Stimulated activated CD4-positive, alpha-beta T cell treated with anti-CD3 and anti-CD28 coated beads, Interleukin-1b, Interleukin-23, amount 100 ng/mL, for 48 hours (primary cell): ENCODE data around the gene SCNN1B.
"Not testable (repeated sequence)": the region's sequence is repeated elsewhere in the genome, so short reads cannot be mapped to it uniquely, and the experiment has no call there.

Experiments used
- DNase-seq: peaks from one replicate; pipeline ENCODE4 v3.0.0-alpha.2; 2020

Gene SCNN1B

DNA sequence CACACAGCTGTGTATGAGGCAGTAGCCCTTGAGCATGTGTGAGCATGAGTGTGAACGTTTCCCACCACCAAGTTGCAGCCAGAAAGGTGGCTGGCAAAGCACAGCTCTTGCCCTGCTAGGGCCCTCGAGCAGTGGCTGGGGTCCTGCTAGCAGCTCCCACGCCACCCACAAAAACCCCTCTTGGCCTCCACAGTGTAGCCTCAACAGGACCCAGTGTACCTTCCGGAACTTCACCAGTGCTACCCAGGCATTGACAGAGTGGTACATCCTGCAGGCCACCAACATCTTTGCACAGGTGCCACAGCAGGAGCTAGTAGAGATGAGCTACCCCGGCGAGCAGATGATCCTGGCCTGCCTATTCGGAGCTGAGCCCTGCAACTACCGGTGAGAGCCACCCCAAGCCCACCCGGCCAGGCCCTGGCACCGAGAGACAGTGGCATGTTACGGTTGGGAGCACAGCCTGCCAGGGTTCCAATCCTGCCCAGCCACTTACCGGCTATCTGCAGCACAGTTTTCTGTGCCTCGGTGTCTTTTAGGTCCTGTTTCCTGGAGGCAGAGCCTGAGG, 53.1 kb downstream of the SCNN1B start:
- no peak for DNase-seq

DNA sequence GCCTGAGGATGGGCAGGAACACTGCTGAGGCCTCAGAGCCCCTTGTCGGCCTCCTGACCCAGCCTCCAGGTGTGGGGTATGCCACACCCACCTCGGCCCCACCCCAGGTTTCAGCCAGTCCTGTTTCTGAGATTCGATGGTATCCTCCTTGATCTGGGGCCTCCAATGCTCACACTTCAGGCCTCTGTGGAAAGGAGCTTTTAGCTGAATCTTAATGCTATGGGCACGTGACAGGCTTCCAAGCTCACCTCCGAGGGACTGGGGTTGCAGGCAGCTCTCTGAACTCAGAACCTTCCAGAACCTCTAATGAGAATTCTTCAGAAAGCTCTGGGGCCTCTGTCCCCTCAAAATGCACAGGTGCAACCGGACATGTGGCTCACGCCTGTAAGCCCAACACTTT, 54.8 kb downstream of the SCNN1B start:
- DNase-seq = no peak

DNA sequence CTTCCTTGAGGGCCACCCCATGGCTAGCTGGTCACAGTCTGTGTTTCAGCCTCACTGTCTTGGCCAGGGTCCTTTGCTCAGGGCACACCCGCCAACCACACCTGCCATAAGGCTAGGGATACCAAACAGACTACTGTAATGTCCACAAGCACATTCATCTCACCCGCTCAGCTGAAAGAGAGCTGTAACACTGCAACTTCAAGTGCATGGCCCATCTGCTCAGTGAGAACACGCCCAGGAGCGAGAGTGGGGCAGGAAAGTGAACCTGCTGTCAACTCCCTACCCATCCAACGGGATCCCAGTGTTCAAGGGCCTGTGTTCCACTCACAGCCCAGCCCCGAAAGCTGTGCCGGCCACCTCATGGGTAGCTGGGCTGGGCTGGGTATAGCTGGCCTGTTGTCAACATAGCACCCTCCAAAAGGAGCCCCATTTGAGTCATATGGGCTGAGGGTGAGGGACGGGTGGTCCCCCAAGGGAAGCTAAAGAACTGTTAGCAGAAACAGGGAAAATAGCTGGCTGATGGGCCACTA, 55.7 kb downstream of the SCNN1B start:
- no peak for DNase-seq

- no peak for DNase-seq
These were observed 57.1 kb downstream of the SCNN1B start for GRCh38 chr16:23359092-23359760.

- no peak for DNase-seq
These were observed 60.6 kb downstream of the SCNN1B start for GRCh38 chr16:23362460-23363317.

GRCh38 chr16:23365602-23366240, 63.6 kb downstream of the SCNN1B start:
- no peak for DNase-seq

DNA sequence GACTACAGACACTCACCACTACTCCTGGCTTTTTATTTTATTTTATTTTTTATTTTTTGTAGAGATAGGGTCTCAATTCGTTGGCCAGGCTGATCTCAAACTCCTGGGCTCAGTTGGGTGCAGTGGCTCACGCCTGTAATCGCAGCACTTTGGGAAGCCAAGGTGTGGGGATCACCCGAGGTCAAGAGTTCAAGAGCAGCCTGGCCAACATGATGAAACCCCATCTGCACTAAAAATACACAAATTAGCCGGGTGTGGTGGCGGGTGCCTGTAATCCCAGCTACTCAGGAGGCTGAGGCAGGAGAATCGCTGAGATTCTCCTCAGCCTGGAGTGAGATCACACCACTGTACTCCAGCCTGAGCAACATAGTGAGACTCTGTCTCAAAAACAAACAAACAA, 64.2 kb downstream of the SCNN1B start:
- not testable (repeated sequence) for DNase-seq

DNA sequence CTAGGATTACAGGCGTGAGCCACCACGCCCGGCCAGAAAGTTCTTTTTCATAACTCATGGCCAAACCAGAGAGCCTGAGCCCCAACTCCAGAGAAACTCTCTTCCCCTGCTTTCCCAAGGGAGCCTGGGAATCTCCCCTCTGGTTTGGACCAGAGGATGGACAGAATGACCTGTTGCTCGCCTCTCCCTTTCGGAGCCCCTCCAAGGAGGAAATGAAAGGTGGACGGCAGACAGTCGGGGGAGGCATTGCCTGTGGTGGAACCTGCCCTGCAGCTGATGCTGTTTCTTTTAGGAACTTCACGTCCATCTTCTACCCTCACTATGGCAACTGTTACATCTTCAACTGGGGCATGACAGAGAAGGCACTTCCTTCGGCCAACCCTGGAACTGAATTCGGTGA, 65.5 kb downstream of the SCNN1B start:
- DNase-seq = no peak

DNA sequence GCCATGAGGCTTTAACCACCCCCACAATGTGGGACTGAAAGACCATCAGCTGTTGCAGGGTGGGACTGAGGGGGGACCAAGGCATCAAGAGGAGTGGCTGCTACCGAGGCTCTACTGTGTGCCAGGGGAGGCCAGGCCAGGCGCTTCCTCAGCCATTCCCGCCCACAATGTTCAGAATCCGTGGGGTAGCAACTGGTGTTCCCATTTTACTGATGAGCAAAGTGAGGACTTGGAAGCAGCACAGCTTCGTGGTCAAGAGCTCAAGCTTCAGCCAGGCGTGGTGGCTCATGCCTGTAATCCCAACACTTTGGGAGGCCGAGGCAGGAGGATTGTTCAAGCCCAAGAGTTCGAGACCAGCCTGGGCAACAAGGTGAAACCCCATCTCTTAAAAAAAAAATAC, 65.9 kb downstream of the SCNN1B start:
- DNase-seq = no peak

DNA sequence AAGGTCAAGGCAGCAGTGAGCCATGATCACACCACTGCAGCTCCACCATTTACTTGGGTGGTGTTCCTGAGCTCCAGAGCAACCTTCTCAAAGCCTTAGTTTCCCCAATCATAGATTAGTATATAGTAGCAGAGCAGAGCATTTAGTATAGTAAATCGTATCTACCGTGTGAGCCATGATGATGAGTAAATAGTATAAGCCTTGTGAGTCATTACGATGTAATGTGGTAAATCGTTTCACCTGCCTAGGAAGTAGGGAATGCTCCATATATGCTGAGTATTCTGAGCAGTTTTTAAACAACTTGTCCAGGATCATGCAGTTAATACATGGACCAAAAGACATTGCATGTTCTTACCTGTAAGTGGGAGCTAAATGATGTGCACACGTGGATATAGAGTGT, 66.4 kb downstream of the SCNN1B start:
- no peak for DNase-seq

DNA sequence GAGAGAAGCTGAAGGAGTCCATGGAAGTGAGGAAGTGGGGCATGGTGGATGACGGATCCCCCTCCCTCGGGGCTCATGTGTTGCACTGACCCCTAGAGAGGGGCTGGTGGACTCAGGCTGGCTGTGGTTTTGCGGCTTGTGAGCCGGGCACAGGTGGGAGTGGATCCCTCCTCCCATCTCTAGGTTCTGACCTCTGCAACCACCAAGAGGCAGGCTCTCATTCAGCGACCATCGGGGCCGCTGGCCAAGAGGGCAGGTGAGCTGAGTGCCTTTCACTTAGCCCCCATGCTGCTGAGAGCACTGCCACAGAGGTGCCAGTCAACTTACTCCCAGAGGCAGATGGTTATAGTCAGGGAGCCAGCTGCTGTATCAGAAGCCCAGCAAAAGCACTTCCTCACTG, 67.3 kb downstream of the SCNN1B start:
- DNase-seq = no peak

GRCh38 chr16:23371368-23371767, 69.3 kb downstream of the SCNN1B start:
- no peak for DNase-seq

DNA sequence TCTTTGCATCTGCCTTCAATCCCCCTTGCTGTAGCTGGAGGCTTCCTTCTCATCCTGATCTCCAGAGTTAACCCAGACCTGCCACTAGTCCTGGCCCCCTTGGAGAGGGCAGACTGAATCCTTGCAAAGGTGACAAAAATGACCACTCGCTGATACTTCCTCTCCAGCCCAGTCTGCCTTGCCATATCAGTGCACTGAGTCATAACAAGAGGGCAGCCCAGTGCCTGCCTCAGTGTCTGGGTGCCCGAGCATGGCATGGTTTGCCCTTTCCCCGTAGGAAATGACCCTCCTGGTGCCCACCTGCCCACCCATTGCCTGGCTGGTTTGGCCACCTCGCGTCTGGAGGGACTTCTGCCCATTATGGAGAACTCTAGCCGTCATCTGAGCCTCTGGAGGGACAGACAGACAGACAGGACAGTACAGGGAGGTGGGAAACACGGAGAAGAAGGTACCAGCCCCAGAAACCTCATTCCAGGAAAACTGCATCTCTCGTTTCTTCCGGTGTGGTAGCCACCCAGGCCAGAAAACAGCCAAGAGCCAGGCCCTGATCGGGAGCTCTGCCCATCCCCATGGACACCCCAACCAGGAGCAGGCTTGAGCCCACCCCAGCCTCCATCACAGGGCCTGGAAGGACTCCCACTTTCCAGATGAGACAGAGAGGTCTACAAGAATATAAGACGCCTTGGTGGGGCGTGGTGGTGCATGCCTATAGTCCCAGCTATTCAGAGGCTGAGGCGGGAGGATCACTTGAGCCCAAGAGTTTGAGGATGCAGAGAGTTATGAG, 71.5 kb downstream of the SCNN1B start:
- DNase-seq = no peak

- DNase-seq = no peak
These were observed 72.8 kb downstream of the SCNN1B start for GRCh38 chr16:23374721-23375510.

- no peak for DNase-seq
These were observed 73.5 kb downstream of the SCNN1B start for GRCh38 chr16:23375643-23376042.

- no peak for DNase-seq
These were observed 75.2 kb downstream of the SCNN1B start for GRCh38 chr16:23377071-23377931.

GRCh38 chr16:23378256-23378655, 76.2 kb downstream of the SCNN1B start:
- no peak for DNase-seq

DNA sequence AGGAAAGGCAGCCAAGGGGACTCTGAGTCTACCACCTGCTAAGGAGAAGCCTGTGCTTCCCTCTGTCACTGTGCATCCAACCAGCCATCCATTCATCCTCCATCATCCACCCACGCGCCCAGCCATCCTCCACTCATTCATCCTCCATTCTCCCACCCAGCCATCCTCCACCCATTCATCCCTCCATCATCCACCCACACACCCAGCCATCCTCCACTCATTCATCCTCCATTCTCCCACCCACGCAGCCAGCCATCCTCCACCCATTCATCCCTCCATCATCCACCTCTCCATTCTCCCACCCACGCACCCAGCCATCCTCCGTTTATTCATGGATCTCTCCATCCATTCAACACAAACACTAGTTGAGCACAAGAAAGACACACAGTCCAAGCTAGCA, 76.8 kb downstream of the SCNN1B start:
- no peak for DNase-seq

DNA sequence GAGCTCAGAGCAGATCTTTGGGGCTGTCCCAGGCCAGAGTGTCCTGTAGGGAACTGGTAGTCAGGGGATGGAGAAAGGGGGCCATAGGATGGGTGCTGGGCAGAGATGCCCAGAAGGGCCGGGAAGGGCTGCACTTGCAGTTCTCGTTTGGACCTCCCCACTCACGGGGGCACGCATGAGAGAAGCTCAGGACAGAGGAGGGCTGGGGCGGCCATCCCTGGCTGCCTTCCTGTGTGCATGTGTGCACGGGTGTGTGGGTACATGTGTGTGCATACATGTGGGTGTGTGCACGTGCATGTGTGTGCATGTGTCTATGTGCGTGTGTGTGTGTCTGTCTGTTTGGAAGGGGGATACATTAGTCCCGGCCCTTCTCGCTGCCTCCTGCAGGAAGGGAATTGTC, 77.6 kb downstream of the SCNN1B start:
- DNase-seq = no peak

GRCh38 chr16:23380501-23380951, 78.4 kb downstream of the SCNN1B start:
- DNase-seq = no peak

DNA sequence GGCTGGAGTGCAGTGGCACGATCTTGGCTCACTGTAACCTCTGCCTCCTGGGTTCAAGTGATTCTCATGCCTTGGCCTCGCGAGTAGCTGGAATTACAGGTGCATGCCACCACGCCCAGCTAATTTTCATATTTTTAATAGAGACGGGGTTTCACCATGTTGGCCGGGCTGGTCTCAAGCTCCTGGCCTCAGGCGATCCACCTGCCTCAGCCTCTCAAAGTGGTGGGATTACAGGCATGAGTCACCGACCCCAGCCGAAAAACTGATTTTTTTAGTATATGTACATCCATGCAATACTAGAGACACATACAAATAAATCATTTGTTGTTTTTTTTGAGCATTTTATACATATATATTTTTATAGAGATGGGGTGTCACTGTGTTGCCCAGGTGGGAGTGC, 79.6 kb downstream of the SCNN1B start:
- DNase-seq = not testable (repeated sequence)
